Tibial artery (tissue), 4 donors: Measurements from ENCODE around the gene TBC1D1.

Experiments used
- DNase-seq, 2 donors: peaks; one replicate each; pipeline ENCODE4 v3.0.0-alpha.2; 2019
- H3K27ac ChIP-seq, 2 donors: fragments of 200-600 bp; sonication (generic) in 1 of 2; 1 replicate in 1 of 2; 2 replicates in 1 of 2; pipeline ENCODE4 v1.5.1; 2018 to 2019; ENCODE audit warnings: mild to moderate bottlenecking in 1 of 2
- H3K27me3 ChIP-seq, 2 donors: fragments of 200-600 bp; sonication (generic) in 1 of 2; one replicate each; pipeline versions ENCODE4 v1.5.1 to v1.6.0; 2016 to 2019
- H3K36me3 ChIP-seq, 3 donors: fragments of 200-600 bp; sonication (generic) in 2 of 3; one replicate each; pipeline ENCODE4 v1.5.1; 2016 to 2019; ENCODE audit warnings: mild to moderate bottlenecking in 2 of 3
- H3K4me1 ChIP-seq, 4 donors: fragments of 200-600 bp; sonication (generic) in 2 of 4; 1 replicate in 3 of 4; 2 replicates in 1 of 4; pipeline ENCODE4 v1.5.1; 2016 to 2019
- H3K4me3 ChIP-seq, 2 donors: fragments of 200-600 bp; sonication (generic) in 1 of 2; 1 replicate in 1 of 2; 2 replicates in 1 of 2; pipeline ENCODE4 v1.5.1; 2018 to 2019; ENCODE audit warnings: mild to moderate bottlenecking in 2 of 2
- H3K9me3 ChIP-seq, 3 donors: fragments of 200-600 bp; sonication (generic) in 1 of 3; one replicate each; pipeline ENCODE4 v1.5.1; 2016 to 2019
- CTCF ChIP-seq, 2 experiments: fragments of 200-600 bp in 1 of 2; fragments of 450-650 bp in 1 of 2; IDR thresholded peaks; one replicate each; pipeline ENCODE4 v1.5.1; 2017 to 2019; ENCODE audit warnings: antibody characterized with exemption in 2 of 2, mild to moderate bottlenecking in 1 of 2, moderate library complexity in 1 of 2
- intact Hi-C: fragments of 100-400 bp; cut with DNase I; formaldehyde crosslinking; loops from one replicate; pipeline ENCODE4 v1.15.0; 2023; ENCODE audit warnings: low total_unique reads

TBC1D1 gene

GRCh38 chr4:38109370-38109769 lies 218.5 kb downstream of the TBC1D1 start:
- no peaks in the 10 kb centered on the region for H3K4me1 ChIP-seq
- no peaks in the 10 kb centered on the region for H3K27me3 ChIP-seq
- H3K27ac ChIP-seq = no peak overlapping the region
- TF ChIP-seq CTCF (IDR thresholded peaks at IDR 0.05) = no peak
- DNase-seq = no peak
- no peaks in the 10 kb centered on the region for H3K9me3 ChIP-seq
- H3K4me3 ChIP-seq = no peak overlapping the region
- peaks cover 30 to 68% (median 31%) of the 10 kb centered on the region in 3 donors for H3K36me3 ChIP-seq
- intact Hi-C loops = no loop called here

DNA sequence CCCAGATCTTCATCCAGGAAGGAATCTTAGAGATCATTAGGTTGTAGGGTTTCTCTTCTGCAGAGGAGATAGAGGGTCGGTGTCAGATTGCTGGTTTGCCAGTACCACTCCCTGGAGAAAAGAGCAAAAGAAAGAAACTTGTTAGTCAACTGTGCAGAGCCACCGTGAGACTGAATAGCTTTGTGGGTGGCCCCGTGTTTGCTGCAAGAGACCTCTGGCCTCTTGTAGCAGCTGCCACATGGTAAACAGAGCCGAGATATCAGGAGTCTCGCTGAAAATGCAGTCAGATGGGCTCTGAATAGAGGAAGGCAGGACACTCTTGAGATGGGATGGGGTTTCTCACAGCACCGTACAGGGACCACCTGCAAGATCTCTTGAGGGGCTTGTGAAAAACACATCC lies 219.0 kb downstream of the TBC1D1 start:
- no peak for TF ChIP-seq CTCF (IDR thresholded peaks at IDR 0.05)
- no peak for DNase-seq
- H3K27me3 ChIP-seq = no peaks in the 10 kb centered on the region
- H3K4me3 ChIP-seq = no peak overlapping the region
- no peaks in the 10 kb centered on the region for H3K4me1 ChIP-seq
- peaks cover 26 to 66% (median 27%) of the 10 kb centered on the region in 3 donors for H3K36me3 ChIP-seq
- intact Hi-C loops = no loop called here
- H3K9me3 ChIP-seq = no peaks in the 10 kb centered on the region
- no peak overlapping the region for H3K27ac ChIP-seq

DNA sequence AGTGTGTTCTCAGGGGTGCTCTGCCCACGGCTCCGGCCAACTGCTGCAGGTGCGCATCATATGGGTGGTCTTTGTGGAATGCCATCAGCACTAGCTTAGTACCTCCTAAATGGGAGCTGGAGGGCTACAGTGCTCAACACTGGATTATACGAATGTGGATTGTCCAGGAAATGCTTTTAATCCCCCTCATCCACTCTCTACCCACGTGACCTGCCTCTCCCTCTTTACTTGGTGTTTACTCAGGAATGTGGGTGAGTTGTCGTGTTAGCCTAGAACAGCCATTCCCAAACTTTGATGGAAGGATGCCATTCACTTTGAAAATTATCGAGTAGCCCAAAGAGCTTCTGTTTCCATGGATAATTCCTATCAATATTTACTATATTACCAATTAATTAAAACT lies 220.1 kb downstream of the TBC1D1 start:
- no peak overlapping the region for H3K27ac ChIP-seq
- H3K9me3 ChIP-seq = no peaks in the 10 kb centered on the region
- no peak for TF ChIP-seq CTCF (IDR thresholded peaks at IDR 0.05)
- H3K36me3 ChIP-seq = peaks cover 23 to 65% (median 26%) of the 10 kb centered on the region in 3 donors
- DNase-seq = no peak
- intact Hi-C loops = no loop called here
- no peaks in the 10 kb centered on the region for H3K4me1 ChIP-seq
- no peaks in the 10 kb centered on the region for H3K27me3 ChIP-seq
- H3K4me3 ChIP-seq = no peak overlapping the region

GRCh38 chr4:38111717-38112116 lies 220.8 kb downstream of the TBC1D1 start:
- Histone ChIP-seq H3K27ac (no peak overlapping the region), H3K36me3 (peaks cover 26 to 65% (median 30%) of the 10 kb centered on the region in 3 donors), H3K27me3 (no peaks in the 10 kb centered on the region), H3K4me1 (no peaks in the 10 kb centered on the region), H3K4me3 (no peak overlapping the region), H3K9me3 (no peaks in the 10 kb centered on the region)
- intact Hi-C loops = no loop called here
- DNase-seq = no peak
- no peak for TF ChIP-seq CTCF (IDR thresholded peaks at IDR 0.05)

- no peak for DNase-seq
- H3K9me3 ChIP-seq = no peaks in the 10 kb centered on the region
Measured at GRCh38 chr4:38113132-38113531, 222.2 kb downstream of the TBC1D1 start.

More at GRCh38 chr4:38113132-38113531, 222.2 kb downstream of the TBC1D1 start:
- H3K4me3 ChIP-seq = no peak overlapping the region
- peaks cover 32 to 65% (median 38%) of the 10 kb centered on the region in 3 donors for H3K36me3 ChIP-seq
- H3K4me1 ChIP-seq = no peaks in the 10 kb centered on the region
- intact Hi-C loops = no loop called here
- H3K27me3 ChIP-seq = no peaks in the 10 kb centered on the region
- no peak for TF ChIP-seq CTCF (IDR thresholded peaks at IDR 0.05)
- H3K27ac ChIP-seq = no peak overlapping the region
